CD4-positive, CD25-positive, alpha-beta regulatory T cell (primary cell): ENCODE measurements around the gene GLYR1. TPM values are rescaled to one million over a fixed set of nuclear protein-coding genes. Genes with fewer than 3 reads are reported as not detected.

Experiments used
- ATAC-seq, 2 donors: fragments of 150-1000 bp; cut with Tn5 transposase; one replicate each; pipeline ENCODE4 v1.10.0; 2021; ENCODE audit warnings: low read depth in 2 of 2, moderate number of reproducible peaks in 2 of 2, moderate library complexity in 1 of 2
- DNase-seq, 3 donors: peaks; one replicate each; pipeline versions ENCODE4 v3.0.0 to v3.0.0-alpha.2; 2012 to 2022; ENCODE audit warnings: mixed read lengths in 1 of 3
- H3K27ac ChIP-seq: one replicate; pipeline ENCODE4 v1.7.0; 2013; ENCODE audit warnings: mild to moderate bottlenecking, low read length; ENCODE audit not compliant: insufficient read depth, poor library complexity, severe bottlenecking
- H3K27me3 ChIP-seq: one replicate; pipeline ENCODE4 v1.7.0; 2013; ENCODE audit warnings: low read length; ENCODE audit not compliant: control insufficient read depth, insufficient read depth
- H3K36me3 ChIP-seq: one replicate; pipeline ENCODE4 v1.7.0; 2013; ENCODE audit warnings: mild to moderate bottlenecking, low read length, moderate library complexity; ENCODE audit not compliant: control insufficient read depth, insufficient read depth
- H3K4me1 ChIP-seq: 2 replicates; pipeline ENCODE4 v1.7.0; 2013; ENCODE audit warnings: mild to moderate bottlenecking, low read length; ENCODE audit not compliant: insufficient read depth, control insufficient read depth, poor library complexity, severe bottlenecking
- H3K4me3 ChIP-seq: one replicate; pipeline ENCODE4 v1.7.0; 2013; ENCODE audit warnings: low read depth, mild to moderate bottlenecking, low read length, moderate library complexity
- H3K9me3 ChIP-seq, 2 experiments: 1 replicate in 1 of 2; 2 replicates in 1 of 2; pipeline ENCODE4 v1.7.0; 2013; ENCODE audit warnings: low read length in 2 of 2, mild to moderate bottlenecking in 1 of 2, moderate library complexity in 1 of 2; ENCODE audit not compliant: control insufficient read depth in 2 of 2
- H3K27ac Mint-ChIP-seq, 3 donors: one replicate each; pipeline ENCODE4 v1.8.0; 2020 to 2022; ENCODE audit warnings: mild to moderate bottlenecking in 3 of 3, mixed read lengths in 3 of 3, moderate library complexity in 2 of 3
- H3K27me3 Mint-ChIP-seq: one replicate; pipeline ENCODE4 v1.8.0; 2022; ENCODE audit warnings: mild to moderate bottlenecking, mixed read lengths
- H3K36me3 Mint-ChIP-seq: one replicate; pipeline ENCODE4 v1.8.0; 2020; ENCODE audit warnings: mixed read lengths
- H3K4me1 Mint-ChIP-seq, 4 donors: one replicate each; pipeline ENCODE4 v1.8.0; 2020 to 2022; ENCODE audit warnings: mixed read lengths in 4 of 4, mild to moderate bottlenecking in 1 of 4
- H3K4me3 Mint-ChIP-seq, 4 donors: one replicate each; pipeline ENCODE4 v1.8.0; 2020 to 2022; ENCODE audit warnings: mild to moderate bottlenecking in 4 of 4, mixed read lengths in 4 of 4, moderate library complexity in 3 of 4
- H3K9me3 Mint-ChIP-seq, 7 donors: one replicate each; pipeline ENCODE4 v1.8.0; 2020 to 2022; ENCODE audit warnings: mixed read lengths in 7 of 7, mild to moderate bottlenecking in 3 of 7, moderate library complexity in 2 of 7
- polyA plus RNA-seq, 4 donors: library from polyadenylated mRNA; unstranded; fragments of 300-500 nt; fragmentation: Illumina TruSeq; gene quantifications; one replicate each; pipeline ENCODE4 v1.2.3, GENCODE V29; 2021
- total RNA-seq: library from RNA; stranded (reverse); gene quantifications from one replicate; pipeline ENCODE4 v1.2.3, GENCODE V29; 2022

GLYR1 gene
- total and polyA plus RNA-seq, 5 donors from 2014 or later, result 29.4 to 114 (median 35.7) TPM

GRCh38 chr16:4874666-4875065 lies 27.6 kb upstream of the GLYR1 start:
- Mint-ChIP-seq H3K36me3 (peaks cover 43% of the 10 kb centered on the region), H3K27ac (peak overlapping the region in 2 of 3 donors; percentile 24 to 45), H3K9me3 (no peaks in the 10 kb centered on the region), H3K4me1 (peaks cover 0 to 3% (median 1%) of the 10 kb centered on the region in 4 donors), H3K4me3 (no peak overlapping the region), H3K27me3 (no peaks in the 10 kb centered on the region)
- Histone ChIP-seq H3K9me3 (no peaks in the 10 kb centered on the region), H3K27ac (no peak overlapping the region), H3K4me1 (no peaks in the 10 kb centered on the region), H3K27me3 (no peaks in the 10 kb centered on the region), H3K4me3 (no peak overlapping the region), H3K36me3 (peaks cover 82% of the 10 kb centered on the region)
- no peak for DNase-seq
- no peak for ATAC-seq

DNA sequence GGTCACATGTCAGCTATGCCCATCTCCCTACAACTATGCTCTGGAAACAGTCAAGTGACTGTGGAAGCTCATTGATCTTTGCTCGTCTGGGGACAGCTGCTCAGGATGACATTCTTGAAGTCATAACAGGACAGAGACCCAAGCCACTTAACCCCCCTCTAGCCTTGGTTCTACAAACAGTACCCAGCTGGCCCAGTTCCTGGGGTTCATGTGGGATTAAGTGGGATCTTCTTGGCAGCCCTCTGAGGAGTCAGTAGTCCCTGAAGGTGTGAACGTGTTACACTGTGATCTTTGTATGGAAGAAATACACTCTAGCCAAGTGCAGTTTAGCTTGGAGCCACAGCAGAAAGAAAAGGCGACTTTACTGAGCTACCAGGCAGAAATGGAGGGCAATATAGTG lies 26.0 kb upstream of the GLYR1 start:
- no peak overlapping the region for H3K27ac Mint-ChIP-seq

GRCh38 chr16:4871071-4871470 lies 24.0 kb upstream of the GLYR1 start:
- no peak overlapping the region for H3K4me3 ChIP-seq
- H3K4me1 ChIP-seq, result no peaks in the 10 kb centered on the region
- no peak for ATAC-seq
- H3K36me3 ChIP-seq, result peaks cover 67% of the 10 kb centered on the region
- H3K27me3 ChIP-seq, result no peaks in the 10 kb centered on the region
- H3K27ac Mint-ChIP-seq, result no peak overlapping the region
- no peaks in the 10 kb centered on the region for H3K9me3 ChIP-seq
- peaks cover 53% of the 10 kb centered on the region for H3K36me3 Mint-ChIP-seq
- H3K27me3 Mint-ChIP-seq, result no peaks in the 10 kb centered on the region
- DNase-seq, result no peak
- H3K27ac ChIP-seq, result no peak overlapping the region
- no peak overlapping the region for H3K4me3 Mint-ChIP-seq
- H3K9me3 Mint-ChIP-seq, result no peaks in the 10 kb centered on the region
- H3K4me1 Mint-ChIP-seq, result peaks cover 0 to 18% (median 9%) of the 10 kb centered on the region in 4 donors

More for the DNA sequence above, 26.0 kb upstream of the GLYR1 start:
- Mint-ChIP-seq H3K4me1 (peaks cover 0 to 8% (median 4%) of the 10 kb centered on the region in 4 donors), H3K4me3 (no peak overlapping the region), H3K27me3 (no peaks in the 10 kb centered on the region), H3K9me3 (no peaks in the 10 kb centered on the region), H3K36me3 (peaks cover 47% of the 10 kb centered on the region)
- Histone ChIP-seq H3K27ac (no peak overlapping the region), H3K27me3 (no peaks in the 10 kb centered on the region), H3K36me3 (peaks cover 82% of the 10 kb centered on the region), H3K4me1 (no peaks in the 10 kb centered on the region), H3K4me3 (no peak overlapping the region), H3K9me3 (no peaks in the 10 kb centered on the region)
- no peak for DNase-seq
- no peak for ATAC-seq

DNA sequence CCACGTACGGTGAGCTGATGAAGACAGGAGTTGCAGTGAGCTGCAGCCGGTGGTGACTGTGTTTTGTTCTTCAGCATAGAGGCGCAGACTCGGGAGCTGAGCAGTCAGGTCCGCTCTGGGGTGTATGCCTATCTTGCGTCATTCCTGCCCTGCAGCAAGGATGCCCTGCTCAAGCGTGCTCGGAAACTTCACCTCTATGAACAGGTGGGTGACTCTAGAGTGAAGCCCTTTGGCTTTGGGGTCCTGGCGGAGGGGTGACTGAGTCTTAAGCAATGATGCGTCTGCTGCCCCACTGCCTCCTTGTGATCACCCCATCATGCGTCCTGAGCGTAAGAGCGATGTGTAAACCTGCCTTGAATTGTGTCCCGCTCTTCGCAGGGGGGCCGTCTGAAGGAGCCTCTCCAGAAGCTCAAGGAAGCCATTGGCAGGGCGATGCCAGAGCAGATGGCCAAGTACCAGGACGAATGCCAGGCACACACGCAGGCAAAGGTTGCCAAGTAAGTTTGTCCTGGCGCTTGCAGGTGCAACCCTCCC lies 23.1 kb upstream of the GLYR1 start:
- Mint-ChIP-seq H3K9me3 (no peaks in the 10 kb centered on the region), H3K36me3 (peaks cover 46% of the 10 kb centered on the region), H3K4me3 (no peak overlapping the region), H3K27ac (no peak overlapping the region), H3K4me1 (peaks cover 0 to 19% (median 9%) of the 10 kb centered on the region in 4 donors), H3K27me3 (no peaks in the 10 kb centered on the region)
- ATAC-seq (no peak), DNase-seq (no peak)
- Histone ChIP-seq H3K27ac (no peak overlapping the region), H3K4me1 (no peaks in the 10 kb centered on the region), H3K9me3 (no peaks in the 10 kb centered on the region), H3K27me3 (no peaks in the 10 kb centered on the region), H3K4me3 (no peak overlapping the region), H3K36me3 (peaks cover 61% of the 10 kb centered on the region)

DNA sequence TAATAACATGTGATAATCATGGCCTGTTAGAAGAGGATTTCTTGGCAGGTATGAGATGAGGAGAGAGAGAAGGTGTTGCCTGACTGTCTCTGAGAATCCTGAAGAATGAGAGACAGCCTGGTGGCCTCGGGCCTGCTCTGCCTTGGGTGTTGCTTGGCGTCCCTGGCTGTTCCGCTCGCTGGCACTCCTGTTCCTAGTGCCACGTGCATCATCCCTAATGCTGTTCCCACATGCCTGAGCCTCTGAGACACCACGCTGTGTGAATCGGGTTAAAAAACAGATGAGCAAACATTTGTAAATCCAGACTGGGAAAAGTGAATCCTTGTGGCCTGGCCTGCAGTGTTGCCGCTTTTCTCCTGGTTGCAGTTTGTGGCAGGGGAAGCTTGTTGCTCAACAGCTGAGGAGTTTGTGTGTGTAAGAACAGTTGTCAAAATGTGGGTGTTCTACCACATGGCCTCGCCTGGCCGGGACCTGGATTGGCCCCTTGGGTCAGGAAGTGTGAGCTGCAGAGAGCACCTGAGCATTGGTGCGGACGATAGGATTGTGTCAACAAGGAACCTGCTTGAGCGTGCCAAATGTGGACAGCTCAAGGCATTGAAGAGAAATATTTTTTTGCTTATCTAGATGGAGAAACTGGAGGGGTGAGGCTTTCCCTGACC lies 22.2 kb upstream of the GLYR1 start:
- Histone ChIP-seq H3K4me3 (no peak overlapping the region), H3K36me3 (peaks cover 54% of the 10 kb centered on the region), H3K27me3 (no peaks in the 10 kb centered on the region), H3K4me1 (no peaks in the 10 kb centered on the region), H3K27ac (no peak overlapping the region), H3K9me3 (no peaks in the 10 kb centered on the region)
- Mint-ChIP-seq H3K4me3 (no peak overlapping the region), H3K9me3 (no peaks in the 10 kb centered on the region), H3K36me3 (peaks cover 43% of the 10 kb centered on the region), H3K27ac (peak overlapping the region in 2 of 3 donors; percentile 52 to 60), H3K4me1 (peaks cover 0 to 25% (median 12%) of the 10 kb centered on the region in 4 donors), H3K27me3 (no peaks in the 10 kb centered on the region)
- DNase-seq (no peak), ATAC-seq (no peak)

- Histone ChIP-seq H3K27me3 (no peaks in the 10 kb centered on the region), H3K4me1 (no peaks in the 10 kb centered on the region), H3K4me3 (no peak overlapping the region), H3K36me3 (peaks cover 49% of the 10 kb centered on the region), H3K27ac (no peak overlapping the region), H3K9me3 (no peaks in the 10 kb centered on the region)
- H3K4me3 Mint-ChIP-seq, result no peak overlapping the region
- H3K27ac Mint-ChIP-seq, result peak overlapping the region in 2 of 3 donors; percentile 52 to 84
- no peaks in the 10 kb centered on the region for H3K27me3 Mint-ChIP-seq
- no peaks in the 10 kb centered on the region for H3K9me3 Mint-ChIP-seq
- peaks cover 43% of the 10 kb centered on the region for H3K36me3 Mint-ChIP-seq
- no peak for ATAC-seq
- DNase-seq, result no peak
- peaks cover 0 to 33% (median 13%) of the 10 kb centered on the region in 4 donors for H3K4me1 Mint-ChIP-seq
Measured at GRCh38 chr16:4868535-4868934, 21.4 kb upstream of the GLYR1 start.

- Histone ChIP-seq H3K27ac (no peak overlapping the region), H3K36me3 (peaks cover 47% of the 10 kb centered on the region), H3K27me3 (no peaks in the 10 kb centered on the region), H3K4me1 (no peaks in the 10 kb centered on the region), H3K4me3 (no peak overlapping the region), H3K9me3 (no peaks in the 10 kb centered on the region)
- Mint-ChIP-seq H3K4me1 (peaks cover 0 to 36% (median 15%) of the 10 kb centered on the region in 4 donors), H3K9me3 (no peaks in the 10 kb centered on the region), H3K27ac (no peak overlapping the region), H3K27me3 (no peaks in the 10 kb centered on the region), H3K36me3 (peaks cover 39% of the 10 kb centered on the region), H3K4me3 (no peak overlapping the region)
- no peak for DNase-seq
- ATAC-seq, result no peak
Measured at GRCh38 chr16:4868026-4868425, 20.9 kb upstream of the GLYR1 start.

DNA sequence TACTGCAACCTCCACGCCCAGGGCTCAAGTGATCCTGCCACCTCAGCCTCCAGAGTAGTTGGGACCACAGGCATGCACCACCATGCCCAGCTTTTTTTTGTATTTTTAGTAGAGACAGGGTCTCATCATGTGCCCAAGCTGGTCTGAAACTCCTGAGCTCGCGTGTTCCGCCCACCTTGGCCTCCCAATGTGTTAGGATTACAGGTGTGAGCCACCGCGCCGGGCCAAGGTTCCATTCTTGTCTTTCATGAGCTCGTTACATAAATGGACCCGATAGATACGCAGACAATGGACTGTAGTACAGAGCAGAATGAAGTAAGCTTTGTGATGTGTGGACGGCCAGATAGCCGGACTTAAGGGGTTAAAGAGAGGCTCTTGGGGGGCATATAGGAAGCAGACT lies 19.5 kb upstream of the GLYR1 start:
- H3K4me3 ChIP-seq, result no peak overlapping the region
- H3K4me1 ChIP-seq, result no peaks in the 10 kb centered on the region
- H3K36me3 ChIP-seq, result peaks cover 54% of the 10 kb centered on the region
- ATAC-seq, result no peak
- Mint-ChIP-seq H3K9me3 (no peaks in the 10 kb centered on the region), H3K36me3 (peaks cover 33% of the 10 kb centered on the region), H3K4me1 (peaks cover 0 to 43% (median 15%) of the 10 kb centered on the region in 4 donors), H3K27ac (peak overlapping the region in 2 of 3 donors; percentile 84 to 92), H3K27me3 (no peaks in the 10 kb centered on the region), H3K4me3 (no peak overlapping the region)
- H3K27me3 ChIP-seq, result no peaks in the 10 kb centered on the region
- H3K9me3 ChIP-seq, result no peaks in the 10 kb centered on the region
- DNase-seq, result no peak
- no peak overlapping the region for H3K27ac ChIP-seq
